ENCODE results near the gene CCL11. TPM values are rescaled to one million over a fixed set of nuclear protein-coding genes. Genes with fewer than 3 reads are reported as not detected.

CCL11 gene
- polyA plus RNA-seq, 1 of the 3 experiments (the other 2 are of a cell fraction), result not detected

GRCh38 chr17:34313164-34313563 lies 27.6 kb downstream of the CCL11 start:
- H3K4me2 ChIP-seq, result no peak overlapping the region
- POLR2A ChIA-PET, result no interaction called here
- H3F3A ChIP-seq (replicated peaks; ENCODE audit: insufficient read depth), result no peaks in the 10 kb centered on the region
- no peaks in the 10 kb centered on the region for H3K9me3 ChIP-seq
- H3K27me3 ChIP-seq (ENCODE audit: insufficient read depth), result no peaks in the 10 kb centered on the region
- CTCF ChIA-PET, result no interaction called here
- H3K4me1 ChIP-seq (ENCODE audit: control insufficient read depth in 1 of 2, insufficient read depth in 2 of 2, low read depth in 1 of 2, low read length in 1 of 2), result no peaks in the 10 kb centered on the region
- H3K4me3 ChIP-seq (ENCODE audit: low read depth in 2 of 2, low read length in 1 of 2), result no peak overlapping the region
- no peak for DNase-seq
- H3K79me2 ChIP-seq (ENCODE audit: insufficient read depth), result no peaks in the 10 kb centered on the region
- 49% methylated on average over 4 of the region's 4 CpGs for WGBS (ENCODE audit: low lambda C conversion rate)
- H3K27ac ChIP-seq (ENCODE audit: low read depth in 2 of 2, low read length in 1 of 2), result no peak overlapping the region
- no peaks in the 10 kb centered on the region for H3K36me3 ChIP-seq (replicated peaks in 1 of 2; ENCODE audit: control insufficient read depth in 1 of 2, insufficient read depth in 2 of 2, low read length in 1 of 2)
- H2AFZ ChIP-seq (ENCODE audit: low read depth), result no peak overlapping the region
- no peaks in the 10 kb centered on the region for H4K20me1 ChIP-seq (ENCODE audit: insufficient read depth)
- H3K9ac ChIP-seq, result no peak overlapping the region
- H3K9me2 ChIP-seq, result no peaks in the 10 kb centered on the region
- no peak for TF ChIP-seq YY1 (IDR thresholded peaks at IDR 0.05; ENCODE audit: low read depth)
- no peak for TF ChIP-seq TEAD4 (IDR thresholded peaks at IDR 0.05; ENCODE audit: borderline replicate concordance, insufficient read depth)
- TF ChIP-seq EZH2phosphoT487 (IDR thresholded peaks at IDR 0.05; ENCODE audit: borderline replicate concordance, low read depth), result no peak
- no peak for TF ChIP-seq ZBTB33 (IDR thresholded peaks at IDR 0.05; ENCODE audit: borderline replicate concordance, low read depth)
- no peak for TF ChIP-seq REST (IDR thresholded peaks at IDR 0.05; ENCODE audit: low read depth, low read length)
- TF ChIP-seq SIN3A (IDR thresholded peaks at IDR 0.05; ENCODE audit: borderline replicate concordance, low read depth, low read length), result no peak
- no peak for TF ChIP-seq CTCF (IDR thresholded peaks at IDR 0.05)
- no peak for TF ChIP-seq PBX3 (IDR thresholded peaks at IDR 0.05)
- no peak for TF ChIP-seq NRF1 (IDR thresholded peaks at IDR 0.05; ENCODE audit: low read depth, low read length)
- no peak for TF ChIP-seq EP300 (IDR thresholded peaks at IDR 0.05; ENCODE audit: borderline replicate concordance in 1 of 2, low read depth in 1 of 2, low read length in 1 of 2)
- no peak for TF ChIP-seq FOXM1 (IDR thresholded peaks at IDR 0.05; ENCODE audit: low read depth)
- TF ChIP-seq RFX5 (IDR thresholded peaks at IDR 0.05; ENCODE audit: low read length), result no peak
- TF ChIP-seq CHD2 (IDR thresholded peaks at IDR 0.05; ENCODE audit: low read length, partially characterized antibody), result no peak
- no peak for TF ChIP-seq GATA2 (CRISPR knock-in tag; IDR thresholded peaks at IDR 0.05)
- TF ChIP-seq RXRA (IDR thresholded peaks at IDR 0.05; ENCODE audit: borderline replicate concordance, low read depth), result no peak
- no peak for TF ChIP-seq SMC3 (IDR thresholded peaks at IDR 0.05; ENCODE audit: low read depth, low read length)
- no peak for TF ChIP-seq MXI1 (IDR thresholded peaks at IDR 0.05; ENCODE audit: low read depth, low read length)
- no peak for TF ChIP-seq POLR2AphosphoS5 (IDR thresholded peaks at IDR 0.05; ENCODE audit: low read depth, low read length)
- no peak for TF ChIP-seq IRF3 (IDR thresholded peaks at IDR 0.05; ENCODE audit: low read depth, low read length)

Measured in SK-N-SH (cell line).